Right lobe of liver (tissue), 6 donors: ENCODE measurements around the gene SCAP. TPM values are rescaled to one million over a fixed set of nuclear protein-coding genes. Genes with fewer than 3 reads are reported as not detected.
"Not testable (repeated sequence)": the region's sequence is repeated elsewhere in the genome, so short reads cannot be mapped to it uniquely, and the experiment has no call there.

Source experiments
- ATAC-seq, 4 donors: fragments of 200-7000 bp; cut with Tn5 transposase; one replicate each; pipeline ENCODE4 v1.9.1; 2020; ENCODE audit warnings: mild to moderate bottlenecking in 4 of 4, moderate library complexity in 4 of 4
- DNase-seq, 3 donors: peaks; one replicate each; pipeline ENCODE4 v3.0.0-alpha.2; 2020
- H3K27ac ChIP-seq, 3 donors: fragments of 200-600 bp; one replicate each; pipeline ENCODE4 v1.8.0; 2022
- H3K27me3 ChIP-seq, 2 donors: fragments of 200-600 bp; one replicate each; pipeline ENCODE4 v1.8.0; 2022
- H3K36me3 ChIP-seq, 4 donors: fragments of 200-600 bp; sonication (generic) in 1 of 4; one replicate each; pipeline versions ENCODE4 v1.5.1 to v1.8.0; 2017 to 2022; ENCODE audit warnings: control low read depth in 1 of 4
- H3K4me1 ChIP-seq, 4 donors: fragments of 200-600 bp; sonication (generic) in 1 of 4; one replicate each; pipeline versions ENCODE4 v1.5.1 to v1.8.0; 2017 to 2022; ENCODE audit warnings: control low read depth in 1 of 4
- H3K4me3 ChIP-seq, 3 donors: fragments of 200-600 bp; one replicate each; pipeline ENCODE4 v1.8.0; 2022
- H3K9me3 ChIP-seq, 4 donors: fragments of 200-600 bp; sonication (generic) in 1 of 4; one replicate each; pipeline versions ENCODE4 v1.5.1 to v1.8.0; 2017 to 2022; ENCODE audit warnings: control low read depth in 1 of 4
- CTCF ChIP-seq, 4 donors: fragments of 200-600 bp in 3 of 4; fragments of 450-650 bp in 1 of 4; IDR thresholded peaks; one replicate each; pipeline versions ENCODE4 v1.5.1 to v1.8.0; 2016 to 2022; ENCODE audit warnings: antibody characterized with exemption in 4 of 4, mild to moderate bottlenecking in 2 of 4
- POLR2A ChIP-seq: fragments of 450-650 bp; IDR thresholded peaks from one replicate; pipeline ENCODE4 v1.6.1; 2017; ENCODE audit warnings: antibody characterized with exemption, mild to moderate bottlenecking
- WGBS: methylation state at CpG from one replicate; pipeline ENCODE4 v1.1.6; 2018; ENCODE audit warnings: low coverage, low lambda C conversion rate; ENCODE audit not compliant: insufficient coverage; ENCODE audit errors: missing lambda C conversion rate; 5-methylcytosine and 5-hydroxymethylcytosine counted together
- intact Hi-C, 2 donors: fragments of 100-400 bp; cut with DNase I; formaldehyde crosslinking; loops; one replicate each; pipeline versions ENCODE4 v1.11.2 to v1.14.1; 2022
- total RNA-seq, 6 experiments: library from RNA; depleted of rRNA in 2 of 6; stranded (reverse); fragments of >200 nt in 2 of 6; fragmentation: NEBNext Ultra II Directional in 3 of 6; extraction: Animal tissue kit (Norgen Biotek cat#: 25700) in 3 of 6; gene quantifications; one replicate each; pipeline versions ENCODE4 v1.1.0 to v1.2.4, GENCODE V29; 2016 to 2023
- donor health status: DM: no; HTN: yes; CAD: no.
- donor health status: DM: no; HTN: no; CAD: no.
- donor health status: DM: no; HTN: no; CAD: no.
- donor health status: DM: no; HTN: yes; CAD: no.
- donor health status: DM: no; HTN: yes; CAD: no.

The SCAP gene
- total RNA-seq, 6 experiments from 2014 or later = 48.8 to 85.1 (median 78.9) TPM

- WGBS = 72% methylated on average over 3 of the region's 3 CpGs
These were observed 99.3 kb downstream of the SCAP start for GRCh38 chr3:47376393-47376792.

GRCh38 chr3:47374587-47374986 lies 101.2 kb downstream of the SCAP start:
- peaks cover 0 to 10% (median 0%) of the 10 kb centered on the region in 4 donors for H3K4me1 ChIP-seq
- intact Hi-C loops = no loop called here
- H3K9me3 ChIP-seq = no peaks in the 10 kb centered on the region
- no peak for ATAC-seq
- TF ChIP-seq CTCF (IDR thresholded peaks at IDR 0.05) (no peak), POLR2A (no peak)
- H3K36me3 ChIP-seq = no peaks in the 10 kb centered on the region
- no peak for DNase-seq
- H3K27ac ChIP-seq = no peak overlapping the region
- H3K4me3 ChIP-seq = no peak overlapping the region
- H3K27me3 ChIP-seq = no peaks in the 10 kb centered on the region

More at GRCh38 chr3:47376393-47376792, 99.3 kb downstream of the SCAP start:
- no peaks in the 10 kb centered on the region for H3K27me3 ChIP-seq
- TF ChIP-seq POLR2A (no peak), CTCF (IDR thresholded peaks at IDR 0.05) (no peak)
- H3K4me1 ChIP-seq = peaks cover 0 to 15% (median 0%) of the 10 kb centered on the region in 4 donors
- intact Hi-C loops = no loop called here
- DNase-seq (no peak), ATAC-seq (no peak)
- no peaks in the 10 kb centered on the region for H3K9me3 ChIP-seq
- no peak overlapping the region for H3K4me3 ChIP-seq
- H3K27ac ChIP-seq = no peak overlapping the region
- no peaks in the 10 kb centered on the region for H3K36me3 ChIP-seq

- Histone ChIP-seq H3K4me1 (no peaks in the 10 kb centered on the region), H3K27ac (no peak overlapping the region), H3K9me3 (no peaks in the 10 kb centered on the region), H3K27me3 (no peaks in the 10 kb centered on the region), H3K4me3 (no peak overlapping the region), H3K36me3 (no peaks in the 10 kb centered on the region)
- WGBS = 2% methylated on average over 6 of the region's 13 CpGs
- intact Hi-C loops = no loop called here
- ATAC-seq (peak; percentile 44 to 57 (median 48)), DNase-seq (peak in 1 of 3 donors; percentile 43)
- TF ChIP-seq CTCF (IDR thresholded peaks at IDR 0.05) (peak in 3 of 4 donors; percentile 49 to 55 (median 53)), POLR2A (no peak)
These were observed 104.6 kb downstream of the SCAP start for GRCh38 chr3:47370887-47371697.

- H3K4me1 ChIP-seq, intact Hi-C loops, H3K27ac ChIP-seq, H3K27me3 ChIP-seq, H3K4me3 ChIP-seq, DNase-seq, ATAC-seq, H3K9me3 ChIP-seq, H3K36me3 ChIP-seq: not testable (repeated sequence)
- WGBS = no CpG with 5 or more reads among the region's 8 CpGs
These were observed 105.7 kb downstream of the SCAP start for GRCh38 chr3:47370020-47370419.

- ATAC-seq (no peak), DNase-seq (no peak)
- no peaks in the 10 kb centered on the region for H3K27me3 ChIP-seq
- intact Hi-C loops = no loop called here
- H3K36me3 ChIP-seq = no peaks in the 10 kb centered on the region
- no peaks in the 10 kb centered on the region for H3K4me1 ChIP-seq
- 94% methylated on average over 7 of the region's 7 CpGs for WGBS
- H3K4me3 ChIP-seq = no peak overlapping the region
- no peak overlapping the region for H3K27ac ChIP-seq
- H3K9me3 ChIP-seq = no peaks in the 10 kb centered on the region
- no peak for TF ChIP-seq CTCF (IDR thresholded peaks at IDR 0.05)
- TF ChIP-seq POLR2A = no peak
These were observed 108.1 kb downstream of the SCAP start for GRCh38 chr3:47367631-47368030.
